SIG-M5 treated with dmso at 0.1 percent for 504 hours (cell line): Measurements from ENCODE around the gene TACC2.
"Not testable (repeated sequence)": the region's sequence is repeated elsewhere in the genome, so short reads cannot be mapped to it uniquely, and the experiment has no call there.

Experiments used
- DNase-seq: peaks from one replicate; lab custom pipeline; 2025; ENCODE audit not compliant: unreplicated experiment; lab: John Stamatoyannopoulos, UW

TACC2 gene

DNA sequence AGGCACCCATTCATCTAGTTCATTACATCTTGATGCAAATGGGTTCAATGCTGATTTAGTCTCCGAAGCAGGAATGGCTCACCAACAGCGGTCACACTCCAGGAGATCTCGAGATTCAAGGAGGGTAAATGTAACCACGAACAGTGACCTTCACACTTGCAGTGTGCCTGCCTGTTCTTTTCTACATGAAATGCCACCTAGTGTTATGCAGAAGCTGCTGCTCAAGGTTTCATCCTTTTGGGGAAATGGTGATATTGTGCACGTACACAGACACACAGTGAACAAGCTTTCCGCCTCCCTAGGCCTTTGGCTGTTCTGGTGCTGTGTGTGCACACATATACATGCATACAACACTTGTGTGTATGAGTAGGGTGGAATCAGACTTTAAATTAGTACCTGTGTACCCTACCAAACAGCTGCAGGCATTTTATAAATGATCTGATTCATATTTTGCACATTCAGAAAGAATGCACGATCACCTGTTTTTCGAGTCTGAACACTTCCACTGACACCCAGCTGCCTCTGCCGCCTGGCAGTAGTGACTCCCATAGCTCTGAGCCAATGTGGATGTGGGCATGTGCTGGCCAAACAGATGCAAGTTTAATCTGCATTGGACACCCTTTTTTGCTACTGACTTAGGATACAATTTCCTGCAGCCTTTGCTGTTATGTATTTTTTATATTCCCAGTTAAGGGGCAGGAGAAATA is 100.5 kb downstream of the TACC2 start:
- peak; percentile 18 for DNase-seq

GRCh38 chr10:122091722-122092121 is 102.8 kb downstream of the TACC2 start:
- DNase-seq: no peak

GRCh38 chr10:122093076-122093475 is 104.1 kb downstream of the TACC2 start:
- no peak for DNase-seq

DNA sequence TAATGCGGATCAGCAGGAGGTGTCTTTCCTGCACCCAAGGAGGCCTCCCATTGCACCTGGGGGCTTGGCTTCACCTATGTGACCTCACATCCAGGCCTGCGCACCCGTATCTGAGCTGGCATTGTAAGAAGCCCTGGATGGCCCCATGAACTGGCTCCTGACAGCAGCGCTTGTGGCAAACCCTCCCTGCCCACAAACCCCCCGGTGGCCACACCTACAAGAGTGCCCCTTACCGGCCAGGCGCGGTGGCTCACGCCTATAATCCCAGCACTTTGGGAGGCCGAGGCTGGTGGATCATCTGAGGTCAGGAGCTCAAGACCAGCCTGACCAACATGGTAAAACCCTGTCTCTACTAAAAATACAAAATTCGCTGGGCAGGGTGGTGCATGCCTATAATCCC is 107.2 kb downstream of the TACC2 start:
- DNase-seq: not testable (repeated sequence)

GRCh38 chr10:122096705-122097104 is 107.7 kb downstream of the TACC2 start:
- no peak for DNase-seq

GRCh38 chr10:122097935-122098334 is 109.0 kb downstream of the TACC2 start:
- DNase-seq: no peak

DNA sequence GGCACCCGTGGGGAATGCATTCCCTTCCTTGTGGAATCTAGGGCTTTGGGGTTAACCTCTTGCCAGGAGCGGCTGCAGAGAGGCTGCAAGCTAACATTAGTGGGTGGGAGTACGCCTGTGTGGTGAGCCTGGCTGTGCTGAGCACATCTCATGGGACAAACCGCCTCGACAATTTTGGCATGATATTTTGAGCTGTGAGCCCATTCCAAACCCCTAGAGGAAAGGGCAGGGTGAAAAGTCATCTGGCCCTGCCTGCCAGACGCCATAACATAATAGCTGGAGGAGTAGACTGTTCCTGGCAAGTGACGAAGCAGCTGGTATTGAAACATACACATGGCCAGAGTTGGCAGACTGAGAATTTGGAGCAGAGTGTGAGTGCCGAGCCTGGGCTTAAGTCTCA is 110.0 kb downstream of the TACC2 start:
- DNase-seq: no peak

- no peak for DNase-seq
Measured at GRCh38 chr10:122099562-122099961, 110.6 kb downstream of the TACC2 start.

- DNase-seq: no peak
Measured at GRCh38 chr10:122102146-122102868, 113.3 kb downstream of the TACC2 start.

DNA sequence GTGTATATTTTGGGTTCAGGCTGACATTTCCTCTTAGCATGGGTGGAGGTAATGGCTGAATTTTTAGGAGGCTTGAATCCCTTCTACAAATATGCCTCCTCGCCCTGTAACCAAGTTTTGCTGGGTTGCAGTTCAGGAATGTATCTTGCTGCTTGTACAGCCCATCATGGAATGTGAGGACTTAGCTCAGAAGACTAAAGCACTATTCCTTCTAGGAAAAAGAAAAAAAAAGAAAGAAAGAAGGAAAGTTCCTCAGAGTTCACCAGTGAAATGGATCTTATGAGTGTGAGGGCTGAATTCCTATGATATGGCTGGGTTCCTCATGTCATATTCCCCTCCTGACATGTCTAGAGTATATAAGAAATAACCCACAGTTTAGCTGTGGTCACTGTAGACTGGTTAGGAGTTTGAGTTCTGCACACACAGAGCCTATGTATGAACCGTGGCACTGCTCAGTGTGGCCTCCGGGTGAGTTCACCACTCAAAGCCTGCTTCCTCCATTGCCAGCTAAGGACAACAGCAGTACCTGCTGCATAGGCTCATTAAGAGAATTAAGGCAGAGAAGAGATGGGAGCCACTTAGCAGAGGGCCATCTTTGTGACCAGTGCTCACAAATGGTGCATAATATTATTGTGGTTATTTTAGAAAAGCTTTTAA is 114.0 kb downstream of the TACC2 start:
- no peak for DNase-seq

GRCh38 chr10:122103592-122103991 is 114.6 kb downstream of the TACC2 start:
- DNase-seq: no peak

DNA sequence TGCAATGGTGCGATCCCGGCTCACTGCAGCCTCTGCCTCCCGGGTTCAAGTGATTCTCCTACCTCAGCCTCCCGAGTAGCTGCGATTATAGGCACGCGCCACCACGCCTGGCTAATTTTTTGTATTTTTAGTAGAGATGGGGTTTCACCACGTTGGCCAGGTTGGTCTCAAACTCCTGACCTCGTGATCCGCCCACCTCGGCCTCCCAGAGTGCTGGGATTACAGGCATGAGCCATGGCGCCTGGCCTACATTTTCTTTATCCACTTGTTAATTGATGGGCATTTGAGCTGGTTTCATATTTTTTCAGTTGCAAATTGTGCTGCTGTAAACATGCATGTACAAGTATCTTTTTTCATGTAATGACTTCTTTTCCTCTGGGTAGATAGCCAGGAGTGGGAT is 119.8 kb downstream of the TACC2 start:
- not testable (repeated sequence) for DNase-seq

- DNase-seq: no peak
Measured at GRCh38 chr10:122112021-122112616, 123.2 kb downstream of the TACC2 start.

- peak; percentile 8 for DNase-seq
Measured at GRCh38 chr10:122112625-122113160, 123.7 kb downstream of the TACC2 start.

DNA sequence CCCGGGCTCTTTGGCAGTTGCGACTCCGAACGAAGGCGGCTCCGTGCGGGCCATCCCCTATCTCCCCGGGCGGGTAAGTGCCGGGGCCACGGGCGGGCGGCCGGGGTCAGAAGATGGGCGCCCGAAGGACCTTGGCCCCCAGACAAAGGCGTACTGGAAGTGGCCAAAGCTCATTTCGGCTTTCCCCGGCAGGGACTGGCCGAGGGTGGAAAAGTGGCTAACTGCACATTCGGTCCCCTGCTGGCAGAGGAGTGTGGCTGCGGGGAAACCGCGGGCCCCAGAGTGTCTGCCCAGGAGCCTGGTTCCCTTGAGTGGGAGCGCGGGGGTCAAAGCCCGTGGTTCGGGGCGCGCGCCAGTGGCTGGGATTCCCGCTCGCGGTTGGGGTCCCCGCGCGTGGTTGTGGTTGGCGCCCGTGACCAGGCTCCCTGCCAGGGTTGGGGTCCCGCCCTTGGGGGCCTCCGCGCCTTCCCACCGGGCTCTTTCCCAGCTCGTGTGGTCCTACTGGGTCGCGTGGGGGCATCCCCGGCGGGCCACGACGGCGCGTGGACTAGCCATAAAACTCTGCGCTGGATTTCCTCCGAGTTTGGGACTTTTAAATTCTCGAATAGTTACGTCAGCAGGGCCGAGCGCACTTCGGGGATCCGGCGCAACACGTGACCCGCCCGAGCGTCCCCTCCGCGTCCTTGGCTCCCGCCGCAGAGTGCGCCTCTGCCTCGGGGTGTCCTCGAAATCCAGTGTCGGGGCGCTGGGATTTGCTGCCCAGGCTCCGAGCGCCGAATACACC is 124.4 kb downstream of the TACC2 start:
- DNase-seq: no peak

DNA sequence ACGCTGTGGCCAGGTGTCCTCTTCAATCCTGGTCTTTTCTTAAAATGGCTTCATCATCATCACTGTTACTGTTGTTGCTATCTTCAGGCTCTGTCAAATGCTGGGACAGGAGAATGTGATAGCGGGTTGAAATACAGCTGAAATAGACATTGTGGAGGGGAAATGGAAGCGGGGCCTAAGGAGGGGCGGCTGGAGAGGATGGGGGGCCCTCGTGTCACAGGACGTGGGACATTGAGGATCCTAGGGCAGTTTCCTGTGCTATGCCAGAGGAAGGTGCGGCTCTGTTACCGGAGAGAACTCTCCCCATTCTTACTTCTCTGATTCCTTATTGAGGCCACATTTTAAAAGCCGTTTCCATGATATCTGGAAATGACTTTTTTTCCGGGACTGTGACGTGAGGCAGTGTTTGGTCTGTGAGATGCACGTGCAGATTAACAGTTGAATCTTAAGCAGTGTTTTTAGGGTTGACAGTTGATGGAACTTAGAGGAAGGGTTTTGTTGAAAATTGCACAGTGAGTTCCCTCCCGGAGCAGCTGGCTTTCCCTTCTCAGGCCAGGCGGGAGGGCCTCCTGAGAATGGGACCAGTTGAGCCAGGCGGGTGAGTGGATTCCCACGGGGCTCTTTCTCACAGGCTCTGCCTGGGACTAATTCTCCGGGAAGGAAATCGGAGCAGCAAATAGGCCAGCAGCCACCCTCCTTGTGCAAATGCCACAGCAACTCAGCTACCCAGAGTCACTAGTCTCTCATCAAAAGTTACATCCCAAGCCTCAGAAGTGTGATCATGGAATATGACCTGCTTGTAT is 125.2 kb downstream of the TACC2 start:
- DNase-seq: no peak

- DNase-seq: no peak
Measured at GRCh38 chr10:122115874-122116273, 126.9 kb downstream of the TACC2 start.

GRCh38 chr10:122116331-122116730 is 127.4 kb downstream of the TACC2 start:
- DNase-seq: no peak

DNA sequence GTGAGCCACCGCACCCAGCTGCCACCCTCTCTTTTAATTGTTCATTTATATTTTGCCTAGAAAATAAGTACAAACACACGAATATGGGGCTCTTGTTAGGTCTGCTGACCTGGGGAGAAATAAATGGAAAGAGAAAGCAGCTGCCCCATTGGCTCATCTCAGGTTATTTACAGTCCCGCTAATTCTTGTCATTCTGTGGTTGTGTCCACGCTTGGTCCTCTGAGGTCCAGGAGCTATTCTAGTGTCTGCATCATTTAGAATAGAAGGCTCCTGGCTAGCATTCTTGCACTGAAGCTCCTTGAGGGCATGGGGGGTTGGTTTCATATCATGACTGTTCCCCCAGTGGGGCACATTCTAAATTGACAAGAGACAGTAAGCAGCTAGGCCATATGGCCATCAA is 128.5 kb downstream of the TACC2 start:
- DNase-seq: no peak
